ENCODE results near the gene DHRS7B. TPM values are rescaled to one million over a fixed set of nuclear protein-coding genes. Genes with fewer than 3 reads are reported as not detected.

The DHRS7B gene
- total and polyA plus RNA-seq, 4 donors: 14.3 to 21.9 (median 18.7) TPM

GRCh38 chr17:21125862-21126261, 902 bp upstream of the DHRS7B start:
- H3K36me3 ChIP-seq (ENCODE audit: control insufficient read depth in 4 of 4, insufficient read depth in 3 of 4, low read depth in 1 of 4, low read length in 3 of 4): no peaks in the 10 kb centered on the region
- H3K27ac ChIP-seq (ENCODE audit: low read depth in 1 of 2, low read length in 2 of 2): no peak overlapping the region
- H3K27me3 ChIP-seq (ENCODE audit: control insufficient read depth in 4 of 4, insufficient read depth in 4 of 4, low read length in 3 of 4): no peaks in the 10 kb centered on the region
- 60% methylated on average over 6 of the region's 6 CpGs for WGBS
- peaks cover 1 to 21% (median 15%) of the 10 kb centered on the region in 4 donors for H3K4me1 ChIP-seq (ENCODE audit: control insufficient read depth in 4 of 4, insufficient read depth in 4 of 4, low read length in 3 of 4)
- no peak overlapping the region for H3K4me3 ChIP-seq (ENCODE audit: low read depth in 1 of 3, low read length in 3 of 3)
- H3K9me3 ChIP-seq (ENCODE audit: control insufficient read depth in 4 of 4, low read length in 3 of 4): no peaks in the 10 kb centered on the region
- TF ChIP-seq NR2F2 (IDR thresholded peaks at IDR 0.05) (no peak), HNF4G (IDR thresholded peaks at IDR 0.05) (no peak), ZBTB33 (IDR thresholded peaks at IDR 0.05) (no peak), REST (IDR thresholded peaks at IDR 0.05) (no peak), GABPA (IDR thresholded peaks at IDR 0.05 in 1 of 2, conservative IDR thresholded peaks at IDR 0.05 in 1 of 2) (no peak)
- no peak for DNase-seq (ENCODE audit: low spot score)
- H3K9ac ChIP-seq (ENCODE audit: low read depth in 1 of 2, low read length in 2 of 2): no peak overlapping the region

GRCh38 chr17:21127509-21128077, 829 bp downstream of the DHRS7B start:
- DNase-seq (ENCODE audit: low spot score): no peak
- no peaks in the 10 kb centered on the region for H3K27me3 ChIP-seq (ENCODE audit: control insufficient read depth in 4 of 4, insufficient read depth in 4 of 4, low read length in 3 of 4)
- peak overlapping the region; percentile 84 to 86 for H3K27ac ChIP-seq (ENCODE audit: low read depth in 1 of 2, low read length in 2 of 2)
- H3K4me1 ChIP-seq (ENCODE audit: control insufficient read depth in 4 of 4, insufficient read depth in 4 of 4, low read length in 3 of 4): peaks cover 1 to 23% (median 15%) of the 10 kb centered on the region in 4 donors
- H3K36me3 ChIP-seq (ENCODE audit: control insufficient read depth in 4 of 4, insufficient read depth in 3 of 4, low read depth in 1 of 4, low read length in 3 of 4): no peaks in the 10 kb centered on the region
- no peak for TF ChIP-seq NR2F2 (IDR thresholded peaks at IDR 0.05)
- no peak for TF ChIP-seq JUND (IDR thresholded peaks at IDR 0.05)
- TF ChIP-seq HNF4A (conservative IDR thresholded peaks at IDR 0.05): no peak
- TF ChIP-seq YY1 (IDR thresholded peaks at IDR 0.05): no peak
- no peak for TF ChIP-seq RXRA (IDR thresholded peaks at IDR 0.05)
- no peak for TF ChIP-seq ATF3 (IDR thresholded peaks at IDR 0.05)
- TF ChIP-seq FOXA2 (IDR thresholded peaks at IDR 0.05): no peak
- TF ChIP-seq ZBTB33 (IDR thresholded peaks at IDR 0.05): no peak
- TF ChIP-seq RAD21 (IDR thresholded peaks at IDR 0.05): no peak
- no peak for TF ChIP-seq FOXA1 (IDR thresholded peaks at IDR 0.05)
- no peak for TF ChIP-seq CTCF (IDR thresholded peaks at IDR 0.05; ENCODE audit: low read depth, low read length, missing input control)
- TF ChIP-seq SP1 (IDR thresholded peaks at IDR 0.05): no peak
- no peak for TF ChIP-seq GABPA (IDR thresholded peaks at IDR 0.05 in 1 of 2, conservative IDR thresholded peaks at IDR 0.05 in 1 of 2)
- TF ChIP-seq REST (IDR thresholded peaks at IDR 0.05): no peak
- TF ChIP-seq HNF4G (IDR thresholded peaks at IDR 0.05): no peak
- no peak for TF ChIP-seq MAX (IDR thresholded peaks at IDR 0.05)
- no peak for TF ChIP-seq TAF1 (conservative IDR thresholded peaks at IDR 0.05)
- TF ChIP-seq EGR1 (IDR thresholded peaks at IDR 0.05; ENCODE audit: low read depth in 2 of 2): no peak
- H3K4me3 ChIP-seq (ENCODE audit: low read depth in 1 of 3, low read length in 3 of 3): peak overlapping the region; percentile 68 to 99 (median 87)
- no peaks in the 10 kb centered on the region for H3K9me3 ChIP-seq (ENCODE audit: control insufficient read depth in 4 of 4, low read length in 3 of 4)
- WGBS: 10% methylated on average over 9 of the region's 9 CpGs
- peak overlapping the region; percentile 72 to 99 for H3K9ac ChIP-seq (ENCODE audit: low read depth in 1 of 2, low read length in 2 of 2)

All from liver (tissue), 9 donors.